IgD-negative memory B cell (primary cell): ENCODE data around the gene EXOC2. TPM values are rescaled to one million over a fixed set of nuclear protein-coding genes. Genes with fewer than 3 reads are reported as not detected.
"Not testable (repeated sequence)": the region's sequence is repeated elsewhere in the genome, so short reads cannot be mapped to it uniquely, and the experiment has no call there.

Source experiments
- H3K27ac Mint-ChIP-seq, 3 donors: one replicate each; pipeline ENCODE4 v1.8.0; 2020 to 2022; ENCODE audit warnings: mild to moderate bottlenecking in 3 of 3, mixed read lengths in 3 of 3, moderate library complexity in 1 of 3
- H3K27me3 Mint-ChIP-seq: one replicate; pipeline ENCODE4 v1.8.0; 2021; ENCODE audit warnings: mixed read lengths
- H3K36me3 Mint-ChIP-seq: one replicate; pipeline ENCODE4 v1.8.0; 2020; ENCODE audit warnings: mild to moderate bottlenecking, mixed read lengths
- H3K4me1 Mint-ChIP-seq, 3 donors: one replicate each; pipeline ENCODE4 v1.8.0; 2020 to 2022; ENCODE audit warnings: mixed read lengths in 3 of 3, mild to moderate bottlenecking in 1 of 3
- H3K4me3 Mint-ChIP-seq, 4 donors: one replicate each; pipeline ENCODE4 v1.8.0; 2020 to 2022; ENCODE audit warnings: mild to moderate bottlenecking in 4 of 4, mixed read lengths in 4 of 4, moderate library complexity in 3 of 4
- H3K9me3 Mint-ChIP-seq, 3 donors: one replicate each; pipeline ENCODE4 v1.8.0; 2020 to 2021; ENCODE audit warnings: mixed read lengths in 3 of 3, mild to moderate bottlenecking in 1 of 3
- polyA plus RNA-seq: library from polyadenylated mRNA; unstranded; fragments of 300-500 nt; fragmentation: Illumina TruSeq; gene quantifications from one replicate; pipeline ENCODE4 v1.2.3, GENCODE V29; 2021

EXOC2 gene
- polyA plus RNA-seq, 1 donor from 2014 or later = 26.3 TPM

DNA sequence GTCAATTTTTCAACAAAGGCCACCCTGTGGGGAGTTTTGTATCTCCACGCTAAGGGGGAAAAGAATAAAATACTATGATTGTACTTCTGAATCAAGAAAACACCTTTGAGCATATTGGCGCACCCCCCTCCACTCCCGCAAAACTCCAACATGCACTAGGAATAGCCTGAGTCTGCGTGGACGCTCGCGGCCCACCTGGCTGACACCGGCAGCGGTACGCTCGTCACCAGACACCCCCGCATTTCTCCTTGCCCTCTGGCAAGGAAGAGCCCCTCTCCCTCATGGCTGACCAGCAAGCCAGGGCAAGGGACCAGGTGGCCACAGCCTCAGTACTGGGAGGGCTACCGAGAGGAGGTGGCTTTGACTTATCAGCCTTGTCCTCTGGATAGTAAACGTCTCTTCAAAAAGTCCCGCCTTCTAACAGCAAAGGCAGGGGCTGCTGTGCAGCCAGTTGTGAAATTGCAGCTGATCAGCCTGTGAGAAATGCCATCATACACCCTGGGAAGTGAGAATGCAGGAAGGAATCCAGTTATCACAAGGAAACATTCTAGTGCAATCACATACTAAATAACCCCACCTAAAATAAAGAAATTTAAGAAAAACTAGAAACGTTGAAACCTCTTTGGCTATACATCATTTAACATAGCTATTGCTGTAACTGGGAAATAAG is 120.2 kb downstream of the EXOC2 start:
- H3K36me3 Mint-ChIP-seq = peaks cover 13% of the 10 kb centered on the region

DNA sequence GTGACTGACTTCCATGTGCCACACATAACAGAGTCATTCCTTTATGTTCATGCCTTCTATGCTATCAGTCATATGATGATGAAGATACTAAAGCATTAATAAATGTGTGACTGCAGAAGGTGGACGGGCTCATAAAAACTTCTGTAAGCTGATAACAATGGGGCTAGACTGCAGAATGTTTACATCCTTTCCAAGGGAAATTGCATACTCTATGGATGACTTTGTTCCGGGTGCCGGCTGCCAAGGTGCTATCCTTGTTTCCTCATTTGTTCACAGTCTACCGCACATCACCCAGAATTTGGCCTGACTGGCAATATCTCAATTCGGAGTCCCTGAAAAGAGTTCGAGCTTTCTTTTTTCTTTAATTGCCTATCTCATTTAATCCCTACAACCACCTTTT is 121.0 kb downstream of the EXOC2 start:
- Mint-ChIP-seq H3K9me3 (peaks cover 0 to 4% (median 0%) of the 10 kb centered on the region in 3 donors), H3K27ac (no peak overlapping the region), H3K36me3 (peaks cover 15% of the 10 kb centered on the region), H3K4me3 (no peak overlapping the region), H3K4me1 (no peaks in the 10 kb centered on the region), H3K27me3 (no peaks in the 10 kb centered on the region)

More for the DNA sequence above, 120.2 kb downstream of the EXOC2 start:
- Mint-ChIP-seq H3K27ac (no peak overlapping the region), H3K4me3 (no peak overlapping the region), H3K27me3 (no peaks in the 10 kb centered on the region), H3K9me3 (peaks cover 0 to 4% (median 0%) of the 10 kb centered on the region in 3 donors), H3K4me1 (no peaks in the 10 kb centered on the region)

DNA sequence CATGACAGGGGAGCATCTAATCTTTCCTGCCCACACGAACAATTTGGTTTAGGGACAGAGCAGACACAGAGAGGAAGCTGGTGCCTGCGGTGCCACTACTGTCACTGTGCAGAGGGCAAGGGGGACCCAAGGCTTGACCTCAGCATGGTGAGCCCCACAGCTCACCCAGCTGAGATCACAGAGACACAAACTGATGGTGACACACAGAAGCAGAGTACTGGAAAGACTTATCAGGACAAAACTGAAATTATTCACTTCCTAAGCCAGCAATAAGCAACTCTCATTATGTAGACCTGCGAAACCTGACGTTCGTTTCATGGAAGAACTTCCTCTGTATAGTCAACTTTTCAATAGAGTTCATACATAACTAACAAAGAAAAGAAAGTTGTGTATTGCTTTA is 122.1 kb downstream of the EXOC2 start:
- no peak overlapping the region for H3K27ac Mint-ChIP-seq
- H3K36me3 Mint-ChIP-seq = peaks cover 13% of the 10 kb centered on the region
- peaks cover 0 to 4% (median 0%) of the 10 kb centered on the region in 3 donors for H3K9me3 Mint-ChIP-seq
- H3K27me3 Mint-ChIP-seq = no peaks in the 10 kb centered on the region
- H3K4me3 Mint-ChIP-seq = no peak overlapping the region
- H3K4me1 Mint-ChIP-seq = no peaks in the 10 kb centered on the region

- H3K9me3 Mint-ChIP-seq = no peaks in the 10 kb centered on the region
- H3K36me3 Mint-ChIP-seq = peaks cover 9% of the 10 kb centered on the region
- H3K27ac Mint-ChIP-seq = no peak overlapping the region
- no peaks in the 10 kb centered on the region for H3K4me1 Mint-ChIP-seq
- no peaks in the 10 kb centered on the region for H3K27me3 Mint-ChIP-seq
- H3K4me3 Mint-ChIP-seq = no peak overlapping the region
These were observed 123.9 kb downstream of the EXOC2 start for GRCh38 chr6:568954-569523.

GRCh38 chr6:568085-568484 is 124.9 kb downstream of the EXOC2 start:
- H3K27me3 Mint-ChIP-seq = no peaks in the 10 kb centered on the region
- peak overlapping the region in 1 of 3 donors; percentile 19 for H3K27ac Mint-ChIP-seq
- H3K4me3 Mint-ChIP-seq = no peak overlapping the region
- no peaks in the 10 kb centered on the region for H3K4me1 Mint-ChIP-seq
- peaks cover 9% of the 10 kb centered on the region for H3K36me3 Mint-ChIP-seq
- H3K9me3 Mint-ChIP-seq = no peaks in the 10 kb centered on the region

GRCh38 chr6:563863-564262 is 129.1 kb downstream of the EXOC2 start:
- Mint-ChIP-seq H3K4me1 (no peaks in the 10 kb centered on the region), H3K4me3 (no peak overlapping the region), H3K27me3 (no peaks in the 10 kb centered on the region), H3K27ac (no peak overlapping the region), H3K36me3 (peaks cover 7% of the 10 kb centered on the region), H3K9me3 (no peaks in the 10 kb centered on the region)

DNA sequence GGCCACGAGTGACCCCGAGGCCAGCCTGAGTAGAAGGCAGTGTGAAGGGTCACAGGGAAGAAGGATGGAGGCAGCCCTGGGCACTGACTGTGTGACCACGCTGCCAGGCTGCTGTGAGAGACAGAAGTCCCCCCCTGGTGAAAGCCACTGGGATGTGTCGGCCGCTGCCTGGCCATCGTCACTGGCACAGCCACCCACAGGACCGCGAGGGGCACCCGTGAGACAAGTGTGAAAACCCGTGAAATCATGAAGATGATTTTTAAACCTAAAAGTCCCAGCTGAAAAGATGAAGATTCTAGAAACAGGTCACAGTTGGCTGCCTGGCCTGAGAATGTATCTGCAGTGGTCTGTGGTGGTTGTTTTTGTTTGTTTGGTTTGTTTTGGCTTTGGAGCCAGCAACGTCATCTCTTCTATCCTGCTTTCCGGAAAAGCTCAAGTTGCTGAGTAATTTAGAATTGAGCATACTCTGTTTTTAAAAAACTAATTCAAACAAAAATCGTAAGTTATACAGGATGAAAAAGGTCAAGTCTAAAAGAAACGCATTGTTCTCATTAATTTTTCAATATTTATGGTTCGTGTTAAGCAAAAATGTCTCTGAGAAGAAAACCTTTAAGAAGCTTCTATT is 130.8 kb downstream of the EXOC2 start:
- no peaks in the 10 kb centered on the region for H3K27me3 Mint-ChIP-seq
- no peak overlapping the region for H3K27ac Mint-ChIP-seq
- no peaks in the 10 kb centered on the region for H3K4me1 Mint-ChIP-seq
- no peak overlapping the region for H3K4me3 Mint-ChIP-seq
- no peaks in the 10 kb centered on the region for H3K36me3 Mint-ChIP-seq
- H3K9me3 Mint-ChIP-seq = no peaks in the 10 kb centered on the region

- H3K27ac Mint-ChIP-seq = peak overlapping the region in 1 of 3 donors; percentile 23
- not testable (repeated sequence) for H3K27me3 Mint-ChIP-seq, H3K36me3 Mint-ChIP-seq
These were observed 131.6 kb downstream of the EXOC2 start for GRCh38 chr6:561335-561734.

GRCh38 chr6:558959-559358 is 134.0 kb downstream of the EXOC2 start:
- H3K36me3 Mint-ChIP-seq = peaks cover 2% of the 10 kb centered on the region
- H3K4me3 Mint-ChIP-seq = no peak overlapping the region

More at GRCh38 chr6:561335-561734, 131.6 kb downstream of the EXOC2 start:
- not testable (repeated sequence) for H3K4me3 Mint-ChIP-seq, H3K4me1 Mint-ChIP-seq, H3K9me3 Mint-ChIP-seq

GRCh38 chr6:558089-558488 is 134.8 kb downstream of the EXOC2 start:
- no peaks in the 10 kb centered on the region for H3K27me3 Mint-ChIP-seq
- peaks cover 4% of the 10 kb centered on the region for H3K36me3 Mint-ChIP-seq
- no peak overlapping the region for H3K27ac Mint-ChIP-seq
- H3K9me3 Mint-ChIP-seq = no peaks in the 10 kb centered on the region
- no peak overlapping the region for H3K4me3 Mint-ChIP-seq
- H3K4me1 Mint-ChIP-seq = no peaks in the 10 kb centered on the region

More at GRCh38 chr6:558959-559358, 134.0 kb downstream of the EXOC2 start:
- Mint-ChIP-seq H3K27me3 (no peaks in the 10 kb centered on the region), H3K9me3 (no peaks in the 10 kb centered on the region), H3K27ac (no peak overlapping the region), H3K4me1 (no peaks in the 10 kb centered on the region)

GRCh38 chr6:551829-552350 is 141.0 kb downstream of the EXOC2 start:
- no peak overlapping the region for H3K4me3 Mint-ChIP-seq
- no peaks in the 10 kb centered on the region for H3K9me3 Mint-ChIP-seq
- H3K27me3 Mint-ChIP-seq = no peaks in the 10 kb centered on the region
- peaks cover 7% of the 10 kb centered on the region for H3K36me3 Mint-ChIP-seq
- peaks cover 0 to 2% (median 0%) of the 10 kb centered on the region in 3 donors for H3K4me1 Mint-ChIP-seq
- no peak overlapping the region for H3K27ac Mint-ChIP-seq

GRCh38 chr6:551405-551804 is 141.5 kb downstream of the EXOC2 start:
- no peak overlapping the region for H3K27ac Mint-ChIP-seq
- H3K9me3 Mint-ChIP-seq = no peaks in the 10 kb centered on the region
- no peaks in the 10 kb centered on the region for H3K27me3 Mint-ChIP-seq
- H3K4me1 Mint-ChIP-seq = peaks cover 0 to 2% (median 0%) of the 10 kb centered on the region in 3 donors
- no peak overlapping the region for H3K4me3 Mint-ChIP-seq
- H3K36me3 Mint-ChIP-seq = peaks cover 7% of the 10 kb centered on the region

GRCh38 chr6:549906-550305 is 143.0 kb downstream of the EXOC2 start:
- Mint-ChIP-seq H3K27me3 (no peaks in the 10 kb centered on the region), H3K27ac (no peak overlapping the region), H3K4me1 (peaks cover 0 to 2% (median 0%) of the 10 kb centered on the region in 3 donors), H3K9me3 (no peaks in the 10 kb centered on the region), H3K36me3 (peaks cover 5% of the 10 kb centered on the region), H3K4me3 (no peak overlapping the region)

DNA sequence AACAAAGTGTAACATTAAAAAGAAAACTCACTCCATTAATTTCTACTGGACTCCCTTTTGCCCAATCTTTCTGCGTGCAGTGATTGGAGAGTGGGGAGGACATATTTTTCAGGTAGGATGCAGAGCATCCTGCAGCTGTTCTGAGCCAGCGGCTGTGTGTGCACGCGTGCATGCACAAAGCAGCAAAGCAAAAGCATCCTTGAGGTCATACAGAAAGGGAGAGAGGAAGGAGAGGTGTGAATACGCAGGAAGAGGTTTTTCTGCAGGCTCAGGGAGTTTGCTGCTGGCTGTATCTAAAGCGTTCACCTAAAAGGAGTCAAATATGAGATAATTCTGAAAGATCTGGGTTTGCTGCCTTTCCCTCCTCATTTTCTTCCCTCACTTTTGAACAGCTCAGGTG is 144.4 kb downstream of the EXOC2 start:
- no peak overlapping the region for H3K4me3 Mint-ChIP-seq
- peaks cover 4% of the 10 kb centered on the region for H3K36me3 Mint-ChIP-seq
- peaks cover 0 to 2% (median 0%) of the 10 kb centered on the region in 3 donors for H3K4me1 Mint-ChIP-seq
- no peaks in the 10 kb centered on the region for H3K9me3 Mint-ChIP-seq
- H3K27ac Mint-ChIP-seq = peak overlapping the region in 1 of 3 donors; percentile 39
- H3K27me3 Mint-ChIP-seq = no peaks in the 10 kb centered on the region

DNA sequence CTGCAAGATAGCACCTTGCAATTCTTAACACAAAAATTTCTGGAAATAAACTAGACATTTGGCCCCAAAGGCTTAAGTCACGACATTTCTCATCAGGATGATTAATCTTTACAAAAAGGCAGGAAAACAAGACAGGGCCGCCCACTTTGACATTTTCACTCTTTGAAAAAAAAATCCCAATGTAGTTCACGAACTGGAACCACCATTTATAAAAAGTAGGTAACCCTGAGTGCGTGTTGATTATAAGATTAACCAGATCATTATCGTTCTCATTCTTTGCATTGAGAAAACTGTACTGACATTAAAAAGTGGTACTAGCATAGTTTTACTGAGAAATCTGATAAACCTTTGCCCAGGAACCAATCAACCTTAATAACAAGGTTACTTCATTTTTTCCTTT is 144.8 kb downstream of the EXOC2 start:
- Mint-ChIP-seq H3K27ac (no peak overlapping the region), H3K4me3 (no peak overlapping the region), H3K9me3 (peaks cover 0 to 2% (median 0%) of the 10 kb centered on the region in 3 donors), H3K4me1 (peaks cover 0 to 2% (median 0%) of the 10 kb centered on the region in 3 donors), H3K36me3 (peaks cover 7% of the 10 kb centered on the region), H3K27me3 (no peaks in the 10 kb centered on the region)
